ENCODE measurements around the gene TMEM8B.

GRCh38 chr9:35898337-35898736 lies 69.3 kb downstream of the TMEM8B start:
- TF ChIP-seq ZNF512 (tag; IDR thresholded peaks at IDR 0.05) (no peak), GTF3C2 (IDR thresholded peaks at IDR 0.05; ENCODE audit: borderline replicate concordance, extremely low read depth, insufficient read length) (no peak), EGR1 (conservative IDR thresholded peaks at IDR 0.05) (no peak), L3MBTL2 (IDR thresholded peaks at IDR 0.05) (no peak)
